Uterus (tissue), 4 donors: ENCODE results near the gene NFIL3. TPM values are rescaled to one million over a fixed set of nuclear protein-coding genes. Genes with fewer than 3 reads are reported as not detected.
"Not testable (repeated sequence)": the region's sequence is repeated elsewhere in the genome, so short reads cannot be mapped to it uniquely, and the experiment has no call there.

Source experiments
- DNase-seq, 2 donors: peaks; one replicate each; pipeline ENCODE4 v3.0.0-alpha.2; 2019 to 2020
- H3K27ac ChIP-seq, 2 donors: fragments of 200-600 bp; sonication (generic); 1 replicate in 1 of 2; 2 replicates in 1 of 2; pipeline ENCODE4 v1.5.1; 2016 to 2018
- H3K27me3 ChIP-seq, 2 donors: fragments of 200-600 bp; sonication (generic); one replicate each; pipeline ENCODE4 v1.5.1; 2018 to 2019; ENCODE audit warnings: control low read depth in 1 of 2
- H3K36me3 ChIP-seq, 2 donors: fragments of 200-600 bp; sonication (generic); one replicate each; pipeline ENCODE4 v1.5.1; 2019; ENCODE audit warnings: control low read depth in 1 of 2
- H3K4me1 ChIP-seq, 2 donors: fragments of 200-600 bp; sonication (generic); one replicate each; pipeline ENCODE4 v1.5.1; 2018 to 2019; ENCODE audit warnings: control low read depth in 1 of 2
- H3K4me3 ChIP-seq, 2 donors: fragments of 200-600 bp; sonication (generic); 1 replicate in 1 of 2; 2 replicates in 1 of 2; pipeline ENCODE4 v1.5.1; 2018 to 2019; ENCODE audit warnings: mild to moderate bottlenecking in 1 of 2
- H3K9me3 ChIP-seq, 2 donors: fragments of 200-600 bp; sonication (generic); one replicate each; pipeline ENCODE4 v1.5.1; 2019; ENCODE audit warnings: control low read depth in 1 of 2
- POLR2A ChIP-seq, 2 donors: fragments of 450-650 bp; IDR thresholded peaks; one replicate each; pipeline ENCODE4 v1.6.1; 2016; ENCODE audit warnings: antibody characterized with exemption in 2 of 2, mild to moderate bottlenecking in 1 of 2, moderate library complexity in 1 of 2
- intact Hi-C: fragments of 100-400 bp; cut with DNase I; formaldehyde crosslinking; loops from one replicate; pipeline ENCODE4 v1.15.1; 2023; ENCODE audit warnings: low total_unique reads
- total RNA-seq, 4 donors: library from RNA; depleted of rRNA in 3 of 4; stranded (reverse); fragments of >200 nt in 3 of 4; gene quantifications; one replicate each; pipeline versions ENCODE4 v1.1.0 to v1.2.4, GENCODE V29; 2014 to 2023
- TF ChIP-seq, protein P1 (sequence below), 4 experiments: fragments of 200-600 bp in 2 of 4; fragments of 450-650 bp in 2 of 4; sonication (generic) in 2 of 4; IDR thresholded peaks; one replicate each; pipeline ENCODE4 v1.5.1; 2016 to 2019; ENCODE audit warnings: antibody characterized with exemption in 4 of 4, mild to moderate bottlenecking in 2 of 4, moderate library complexity in 1 of 4
- donor health status: DM: yes; HTN: yes; CAD: no.

NFIL3 gene
- total RNA-seq, 4 donors from 2014 or later, result 28.5 to 74.7 (median 64.8) TPM

DNA sequence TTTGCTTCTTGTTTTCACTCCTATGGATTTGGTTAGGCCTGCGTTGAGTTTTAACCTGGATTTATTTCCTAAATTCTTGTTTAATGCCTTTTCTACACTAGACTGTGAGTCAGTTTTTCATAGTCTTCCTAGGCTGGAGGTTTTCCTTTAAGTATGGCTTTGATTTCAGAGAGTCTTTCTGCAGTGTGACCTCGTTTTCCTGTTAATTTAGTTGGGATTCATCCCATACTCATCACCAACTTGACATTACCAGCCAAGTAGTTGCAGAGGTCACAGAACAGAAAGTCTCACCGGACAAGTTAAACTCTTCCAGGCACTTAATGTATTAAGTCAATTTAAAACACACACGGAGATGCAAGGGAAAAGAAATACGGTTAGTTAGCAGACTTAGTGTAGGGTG, 32.2 kb downstream of the NFIL3 start:
- H3K27ac ChIP-seq, result no peak overlapping the region
- no peaks in the 10 kb centered on the region for H3K4me1 ChIP-seq
- no peak overlapping the region for H3K4me3 ChIP-seq
- no peaks in the 10 kb centered on the region for H3K27me3 ChIP-seq
- no peaks in the 10 kb centered on the region for H3K9me3 ChIP-seq
- intact Hi-C loops, result no loop called here
- no peak for TF ChIP-seq POLR2A (IDR thresholded peaks at IDR 0.05)
- TF ChIP-seq, protein P1, sequence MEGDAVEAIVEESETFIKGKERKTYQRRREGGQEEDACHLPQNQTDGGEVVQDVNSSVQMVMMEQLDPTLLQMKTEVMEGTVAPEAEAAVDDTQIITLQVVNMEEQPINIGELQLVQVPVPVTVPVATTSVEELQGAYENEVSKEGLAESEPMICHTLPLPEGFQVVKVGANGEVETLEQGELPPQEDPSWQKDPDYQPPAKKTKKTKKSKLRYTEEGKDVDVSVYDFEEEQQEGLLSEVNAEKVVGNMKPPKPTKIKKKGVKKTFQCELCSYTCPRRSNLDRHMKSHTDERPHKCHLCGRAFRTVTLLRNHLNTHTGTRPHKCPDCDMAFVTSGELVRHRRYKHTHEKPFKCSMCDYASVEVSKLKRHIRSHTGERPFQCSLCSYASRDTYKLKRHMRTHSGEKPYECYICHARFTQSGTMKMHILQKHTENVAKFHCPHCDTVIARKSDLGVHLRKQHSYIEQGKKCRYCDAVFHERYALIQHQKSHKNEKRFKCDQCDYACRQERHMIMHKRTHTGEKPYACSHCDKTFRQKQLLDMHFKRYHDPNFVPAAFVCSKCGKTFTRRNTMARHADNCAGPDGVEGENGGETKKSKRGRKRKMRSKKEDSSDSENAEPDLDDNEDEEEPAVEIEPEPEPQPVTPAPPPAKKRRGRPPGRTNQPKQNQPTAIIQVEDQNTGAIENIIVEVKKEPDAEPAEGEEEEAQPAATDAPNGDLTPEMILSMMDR (IDR thresholded peaks at IDR 0.05), result no peak
- no peak for DNase-seq
- no peaks in the 10 kb centered on the region for H3K36me3 ChIP-seq

DNA sequence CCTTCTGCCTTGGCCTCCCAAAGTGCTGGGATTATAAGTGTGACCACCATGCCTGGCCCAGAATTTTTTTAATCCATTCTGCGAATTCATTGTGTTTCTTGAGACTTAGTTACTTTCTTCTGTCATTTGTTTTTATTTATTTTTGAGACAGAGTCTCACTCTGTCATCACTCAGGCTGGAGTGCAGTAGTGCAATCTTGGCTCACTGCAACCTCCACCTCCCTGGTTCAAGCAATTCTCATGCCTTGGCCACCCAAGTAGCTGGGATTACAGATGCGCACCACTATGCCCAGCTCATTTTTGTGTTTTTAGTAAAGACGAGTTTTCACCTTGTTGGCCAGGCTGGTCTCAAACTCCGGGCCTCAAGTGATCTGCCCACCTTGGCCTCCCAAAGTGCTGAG, 33.9 kb downstream of the NFIL3 start:
- H3K4me1 ChIP-seq, intact Hi-C loops, H3K9me3 ChIP-seq: not testable (repeated sequence)

DNA sequence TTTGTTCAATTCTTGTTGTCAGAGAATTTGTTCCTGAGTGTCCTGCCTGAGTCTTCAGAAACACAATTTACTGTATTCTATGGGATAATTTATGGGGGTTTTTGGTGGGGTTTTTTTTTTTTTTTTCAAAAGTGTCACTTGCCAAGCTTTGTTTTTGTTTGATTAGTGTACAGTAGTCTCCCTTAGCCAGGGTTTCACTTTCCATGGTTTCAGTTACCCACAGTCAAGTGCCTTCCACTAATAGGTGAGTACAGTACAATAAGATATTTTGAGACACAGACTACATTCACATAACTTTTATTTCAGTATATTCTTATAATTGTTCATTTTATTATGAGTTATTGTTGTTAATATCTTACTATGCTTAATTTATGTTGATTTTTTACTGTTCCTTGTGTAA, 36.9 kb downstream of the NFIL3 start:
- intact Hi-C loops, result no loop called here
- TF ChIP-seq POLR2A (IDR thresholded peaks at IDR 0.05), result no peak
- TF ChIP-seq, protein P1 (IDR thresholded peaks at IDR 0.05), result no peak
- Histone ChIP-seq H3K4me1 (no peaks in the 10 kb centered on the region), H3K9me3 (no peaks in the 10 kb centered on the region), H3K27me3 (no peaks in the 10 kb centered on the region), H3K4me3 (no peak overlapping the region), H3K27ac (no peak overlapping the region), H3K36me3 (no peaks in the 10 kb centered on the region)
- no peak for DNase-seq

More for the DNA sequence above, 33.9 kb downstream of the NFIL3 start:
- H3K4me3 ChIP-seq, H3K36me3 ChIP-seq, DNase-seq, H3K27me3 ChIP-seq, H3K27ac ChIP-seq: not testable (repeated sequence)

DNA sequence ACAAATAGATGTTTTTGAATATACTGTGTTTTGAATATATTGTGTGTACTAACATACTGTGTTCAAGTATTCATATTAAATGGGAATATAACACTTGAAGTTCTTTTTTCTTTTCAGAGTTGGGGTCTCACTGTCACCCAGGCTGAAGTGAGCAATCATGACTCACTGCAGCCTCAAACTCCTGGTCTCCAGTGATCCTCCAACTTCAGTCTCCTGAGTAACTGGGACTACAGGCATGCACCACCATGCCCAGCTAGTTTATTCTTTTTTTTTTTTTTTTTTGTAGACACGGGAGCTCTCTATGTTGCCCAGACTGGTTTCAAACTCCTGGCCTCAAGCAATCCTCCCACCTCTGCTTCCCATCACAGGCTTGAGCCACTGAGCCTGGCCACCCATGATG, 38.7 kb downstream of the NFIL3 start:
- Histone ChIP-seq H3K9me3 (no peaks in the 10 kb centered on the region), H3K4me1 (no peaks in the 10 kb centered on the region), H3K36me3 (no peaks in the 10 kb centered on the region), H3K27me3 (no peaks in the 10 kb centered on the region), H3K27ac (no peak overlapping the region), H3K4me3 (no peak overlapping the region)
- intact Hi-C loops, result no loop called here
- TF ChIP-seq, protein P1 (IDR thresholded peaks at IDR 0.05), result no peak
- TF ChIP-seq POLR2A (IDR thresholded peaks at IDR 0.05), result no peak
- DNase-seq, result no peak

DNA sequence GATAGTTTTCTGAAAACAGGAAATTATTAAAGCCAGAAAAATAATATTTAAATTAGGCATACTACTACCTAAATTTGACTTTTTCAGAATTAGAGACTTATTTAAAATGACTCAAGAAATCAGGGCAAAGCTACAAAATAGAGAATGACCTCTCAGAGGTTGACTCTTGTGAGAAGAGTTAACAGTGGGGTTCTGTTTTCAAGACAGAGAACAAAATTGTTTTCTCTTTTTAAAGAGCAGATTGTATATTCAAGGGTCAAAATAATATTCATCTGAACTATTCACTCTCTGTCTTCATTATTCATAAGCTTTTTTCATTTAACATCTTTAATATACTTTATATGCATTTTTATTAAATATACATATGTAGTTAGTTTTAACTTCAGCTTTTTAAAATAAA, 40.1 kb downstream of the NFIL3 start:
- no peak overlapping the region for H3K4me3 ChIP-seq
- no peak overlapping the region for H3K27ac ChIP-seq
- no peak for DNase-seq
- H3K27me3 ChIP-seq, result no peaks in the 10 kb centered on the region
- H3K9me3 ChIP-seq, result no peaks in the 10 kb centered on the region
- no peaks in the 10 kb centered on the region for H3K4me1 ChIP-seq
- TF ChIP-seq, protein P1 (IDR thresholded peaks at IDR 0.05), result no peak
- no peak for TF ChIP-seq POLR2A (IDR thresholded peaks at IDR 0.05)
- no peaks in the 10 kb centered on the region for H3K36me3 ChIP-seq
- intact Hi-C loops, result no loop called here

DNA sequence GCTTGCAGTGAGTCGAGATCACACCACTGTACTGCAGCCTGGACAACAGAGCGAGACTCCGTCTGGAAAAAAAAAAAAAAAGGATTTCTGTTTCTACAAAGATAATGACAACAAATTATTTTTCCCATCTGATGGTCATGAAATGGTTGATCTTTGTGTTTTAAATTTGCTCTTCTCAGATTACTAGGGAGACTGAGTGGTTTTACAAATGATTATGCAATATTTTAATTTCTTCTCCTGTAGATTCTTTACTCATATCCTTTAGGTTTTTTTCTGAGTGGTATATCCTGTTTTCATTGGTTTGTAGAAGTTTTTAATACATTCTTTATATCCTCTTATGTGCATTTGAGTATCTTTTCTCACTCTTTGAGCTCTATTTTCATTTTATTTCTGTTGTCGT, 41.3 kb downstream of the NFIL3 start:
- H3K27me3 ChIP-seq, result no peaks in the 10 kb centered on the region
- TF ChIP-seq, protein P1 (IDR thresholded peaks at IDR 0.05), result no peak
- TF ChIP-seq POLR2A (IDR thresholded peaks at IDR 0.05), result no peak
- no peak for DNase-seq
- no peaks in the 10 kb centered on the region for H3K9me3 ChIP-seq
- no peak overlapping the region for H3K4me3 ChIP-seq
- no peak overlapping the region for H3K27ac ChIP-seq
- H3K36me3 ChIP-seq, result no peaks in the 10 kb centered on the region
- intact Hi-C loops, result no loop called here
- H3K4me1 ChIP-seq, result no peaks in the 10 kb centered on the region
